Esophagus muscularis mucosa (tissue), 4 donors: ENCODE results near the gene CDHR2. TPM values are rescaled to one million over a fixed set of nuclear protein-coding genes. Genes with fewer than 3 reads are reported as not detected.

Experiments
- DNase-seq: peaks from one replicate; pipeline ENCODE4 v3.0.0-alpha.2; 2017; ENCODE audit errors: extremely low spot score
- H3K27ac ChIP-seq, 4 donors: fragments of 200-600 bp; sonication (generic); replicated peaks in 1 of 4; 1 replicate in 3 of 4; 2 replicates in 1 of 4; pipeline ENCODE4 v1.5.1; 2016 to 2019; ENCODE audit warnings: mild to moderate bottlenecking in 1 of 4
- H3K27me3 ChIP-seq, 4 donors: fragments of 200-600 bp; sonication (generic); one replicate each; pipeline versions ENCODE4 v1.5.1 to v1.6.0; 2016 to 2019
- H3K36me3 ChIP-seq, 4 donors: fragments of 200-600 bp; sonication (generic); one replicate each; pipeline ENCODE4 v1.5.1; 2016 to 2019
- H3K4me1 ChIP-seq, 4 donors: fragments of 200-600 bp; sonication (generic); one replicate each; pipeline ENCODE4 v1.5.1; 2016 to 2019
- H3K4me3 ChIP-seq, 4 donors: fragments of 200-600 bp; sonication (generic); 1 replicate in 2 of 4; 2 replicates in 2 of 4; pipeline ENCODE4 v1.5.1; 2016 to 2019; ENCODE audit warnings: mild to moderate bottlenecking in 4 of 4, moderate library complexity in 1 of 4
- H3K9me3 ChIP-seq, 4 donors: fragments of 200-600 bp; sonication (generic); 1 replicate in 3 of 4; 2 replicates in 1 of 4; pipeline ENCODE4 v1.5.1; 2016 to 2019
- EP300 ChIP-seq: sonication (generic); formaldehyde crosslinking; IDR thresholded peaks from one replicate; pipeline ENCODE4 v1.6.1; 2017; ENCODE audit warnings: antibody characterized with exemption
- POLR2A ChIP-seq: fragments of 450-650 bp; IDR thresholded peaks from one replicate; pipeline ENCODE4 v1.6.1; 2017; ENCODE audit warnings: antibody characterized with exemption, moderate library complexity, mild to moderate bottlenecking, low read depth
- POLR2AphosphoS5 ChIP-seq, 2 donors: sonication (generic); formaldehyde crosslinking; IDR thresholded peaks; one replicate each; pipeline ENCODE4 v1.6.1; 2017; ENCODE audit warnings: antibody characterized with exemption in 2 of 2
- WGBS: methylation state at CpG from one replicate; pipeline ENCODE4 v1.1.5; 2018; 5-methylcytosine and 5-hydroxymethylcytosine counted together
- intact Hi-C: fragments of 100-400 bp; cut with DNase I; formaldehyde crosslinking; loops from one replicate; pipeline ENCODE4 v1.15.1; 2023
- small RNA-seq, 3 donors: library from RNA; depleted of rRNA; stranded (forward); fragments of <200 nt; gene quantifications; one replicate each; pipeline ENCODE3, GENCODE V24; 2016
- total RNA-seq, 4 donors: library from RNA; depleted of rRNA; stranded (reverse); fragments of >200 nt; gene quantifications; one replicate each; pipeline versions ENCODE4 v1.1.0 to v1.2.1, GENCODE V29; 2016
- TF ChIP-seq, protein P1 (sequence below), 3 experiments: fragments of 200-600 bp in 2 of 3; fragments of 450-650 bp in 1 of 3; sonication (generic) in 2 of 3; IDR thresholded peaks; one replicate each; pipeline ENCODE4 v1.5.1; 2017 to 2019; ENCODE audit warnings: antibody characterized with exemption in 3 of 3, mild to moderate bottlenecking in 2 of 3, moderate library complexity in 1 of 3

The CDHR2 gene
- total RNA-seq, 4 donors from 2014 or later, result 0.92 TPM; not detected in 3

DNA sequence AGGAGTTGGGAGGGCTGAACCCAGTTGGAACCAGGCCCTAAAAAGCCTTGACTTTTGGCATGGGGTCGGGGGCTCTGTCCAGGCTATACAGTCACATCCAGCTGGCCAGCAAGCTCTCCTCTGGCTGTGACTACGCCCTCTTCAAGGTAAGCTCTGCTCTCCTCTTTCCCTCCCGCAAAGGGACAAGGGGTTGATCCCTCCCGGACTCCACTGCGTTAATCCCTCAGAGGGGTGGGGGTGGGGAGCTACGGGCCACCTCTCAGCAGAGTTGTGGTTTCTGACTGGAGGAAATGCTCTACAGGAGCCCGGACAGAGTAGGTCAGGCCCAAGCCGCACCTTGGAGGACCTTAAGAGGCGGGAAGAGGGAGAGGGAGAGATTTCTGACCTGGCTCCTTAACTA, 95.2 kb downstream of the CDHR2 start:
- peaks cover 17 to 24% (median 24%) of the 10 kb centered on the region in 4 donors for H3K4me1 ChIP-seq
- no peak for TF ChIP-seq EP300
- TF ChIP-seq POLR2A, result no peak
- TF ChIP-seq, protein P1, sequence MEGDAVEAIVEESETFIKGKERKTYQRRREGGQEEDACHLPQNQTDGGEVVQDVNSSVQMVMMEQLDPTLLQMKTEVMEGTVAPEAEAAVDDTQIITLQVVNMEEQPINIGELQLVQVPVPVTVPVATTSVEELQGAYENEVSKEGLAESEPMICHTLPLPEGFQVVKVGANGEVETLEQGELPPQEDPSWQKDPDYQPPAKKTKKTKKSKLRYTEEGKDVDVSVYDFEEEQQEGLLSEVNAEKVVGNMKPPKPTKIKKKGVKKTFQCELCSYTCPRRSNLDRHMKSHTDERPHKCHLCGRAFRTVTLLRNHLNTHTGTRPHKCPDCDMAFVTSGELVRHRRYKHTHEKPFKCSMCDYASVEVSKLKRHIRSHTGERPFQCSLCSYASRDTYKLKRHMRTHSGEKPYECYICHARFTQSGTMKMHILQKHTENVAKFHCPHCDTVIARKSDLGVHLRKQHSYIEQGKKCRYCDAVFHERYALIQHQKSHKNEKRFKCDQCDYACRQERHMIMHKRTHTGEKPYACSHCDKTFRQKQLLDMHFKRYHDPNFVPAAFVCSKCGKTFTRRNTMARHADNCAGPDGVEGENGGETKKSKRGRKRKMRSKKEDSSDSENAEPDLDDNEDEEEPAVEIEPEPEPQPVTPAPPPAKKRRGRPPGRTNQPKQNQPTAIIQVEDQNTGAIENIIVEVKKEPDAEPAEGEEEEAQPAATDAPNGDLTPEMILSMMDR (IDR thresholded peaks at IDR 0.05), result no peak
- no peaks in the 10 kb centered on the region for H3K36me3 ChIP-seq
- H3K27ac ChIP-seq, result no peak overlapping the region
- intact Hi-C loops, result no loop called here
- 67% methylated on average over 6 of the region's 9 CpGs for WGBS
- no peaks in the 10 kb centered on the region for H3K9me3 ChIP-seq
- DNase-seq, result no peak
- no peaks in the 10 kb centered on the region for H3K27me3 ChIP-seq
- H3K4me3 ChIP-seq, result no peak overlapping the region

DNA sequence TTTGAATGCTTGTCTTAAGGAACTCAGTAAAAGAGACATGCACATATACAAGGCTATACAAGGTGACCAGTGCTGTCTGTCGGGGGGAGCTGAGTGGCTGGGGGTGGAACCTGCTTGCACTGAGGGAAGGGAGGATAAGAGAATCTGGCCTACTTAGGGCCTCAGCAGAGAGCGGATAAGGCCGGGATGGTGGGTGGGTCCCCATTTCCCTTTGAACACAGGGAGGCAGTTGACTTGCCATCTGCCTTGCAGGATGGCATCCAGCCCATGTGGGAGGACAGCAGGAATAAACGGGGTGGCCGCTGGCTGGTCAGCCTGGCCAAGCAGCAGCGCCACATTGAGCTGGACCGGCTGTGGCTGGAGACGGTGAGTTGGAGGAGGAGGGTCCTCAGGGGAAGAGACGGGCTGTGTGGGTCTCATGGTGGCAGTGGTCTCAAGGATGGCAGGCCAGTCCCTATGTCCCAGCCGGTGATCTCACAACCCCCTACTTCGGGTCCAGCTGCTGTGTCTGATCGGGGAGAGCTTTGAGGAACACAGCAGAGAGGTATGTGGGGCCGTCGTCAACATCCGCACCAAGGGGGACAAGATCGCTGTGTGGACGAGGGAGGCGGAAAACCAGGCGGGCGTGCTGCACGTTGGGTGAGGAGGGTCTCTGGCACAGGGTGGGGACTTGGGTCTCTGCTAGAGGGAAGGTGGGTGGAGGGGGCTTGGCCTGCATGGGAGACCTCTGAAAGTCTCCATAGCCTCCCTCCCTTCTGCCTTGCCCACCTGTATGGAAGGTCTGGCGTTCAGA, 95.9 kb downstream of the CDHR2 start:
- Histone ChIP-seq H3K9me3 (no peaks in the 10 kb centered on the region), H3K27ac (no peak overlapping the region), H3K4me3 (no peak overlapping the region), H3K36me3 (no peaks in the 10 kb centered on the region), H3K4me1 (peaks cover 17 to 31% (median 28%) of the 10 kb centered on the region in 4 donors), H3K27me3 (no peaks in the 10 kb centered on the region)
- DNase-seq, result no peak
- intact Hi-C loops, result loop anchor here (5.0 kb wide), 1 partner anchor 103 kb away; no protein-coding TSS in a partner anchor
- WGBS, result 93% methylated on average over 22 of the region's 22 CpGs
- TF ChIP-seq POLR2AphosphoS5 (IDR thresholded peaks at IDR 0.05) (no peak), EP300 (no peak), POLR2A (no peak)
- TF ChIP-seq, protein P1 (IDR thresholded peaks at IDR 0.05), result no peak

Small RNA genes lying within 50 kb of the gene (small RNA-seq; reads per million reads assigned to genes)
- gene MIR4281 (0 reads per million in 3 donors), gene RF00019 (0 reads per million in 3 donors), gene RN7SL684P (0 reads per million in 3 donors)

Other genes starting within 250 kb of the CDHR2 start
- gene KIAA1191, start 187.6 kb upstream of the CDHR2 start, total RNA-seq, result 100 to 1,000 TPM; 115 to 157 (median 139) TPM
- gene ARL10, start 183.9 kb upstream of the CDHR2 start, total RNA-seq, result 10 to 100 TPM in 1 of 4 donors, 1 to 10 TPM in 3; 5.4 to 16.9 (median 7.1) TPM
- 10 to 100 TPM in 2 of 4 donors, 1 to 10 TPM in 2; 7.5 to 23.4 (median 10.8) TPM for gene NOP16, start 160.7 kb upstream of the CDHR2 start, total RNA-seq
- gene HIGD2A, start 160.6 kb upstream of the CDHR2 start, total RNA-seq, result 100 to 1,000 TPM; 120 to 179 (median 160) TPM
- 100 to 1,000 TPM; 220 to 267 (median 239) TPM for gene CLTB, start 132.8 kb upstream of the CDHR2 start, total RNA-seq
- 10 to 100 TPM; 21.2 to 27.3 (median 23.9) TPM for gene FAF2, start 101.0 kb upstream of the CDHR2 start, total RNA-seq
- 10 to 100 TPM; 11.3 to 22.2 (median 18.7) TPM for gene RNF44, start 11.9 kb upstream of the CDHR2 start, total RNA-seq
- gene GPRIN1, start 60.8 kb downstream of the CDHR2 start, total RNA-seq, result 1 to 10 TPM in 1 of 4 donors, under 1 TPM in 3; 0.42 to 1.0 (median 0.95) TPM
- not detected for gene SNCB, start 81.2 kb downstream of the CDHR2 start, total RNA-seq
- not detected for gene EIF4E1B, start 81.3 kb downstream of the CDHR2 start, total RNA-seq
- gene TSPAN17, start 98.1 kb downstream of the CDHR2 start, total RNA-seq, result 10 to 100 TPM in 3 of 4 donors, 1 to 10 TPM in 1; 8.3 to 18.6 (median 14.8) TPM